Effector memory CD4-positive, alpha-beta T cell (primary cell): Measurements from ENCODE around the gene KMT2A.
"Not testable (repeated sequence)": the region's sequence is repeated elsewhere in the genome, so short reads cannot be mapped to it uniquely, and the experiment has no call there.

ENCODE experiments used
- DNase-seq, 3 donors: peaks; one replicate each; pipeline ENCODE4 v3.0.0-alpha.2; 2020
- H3K27ac ChIP-seq: 2 replicates; pipeline ENCODE4 v1.7.0; 2013; ENCODE audit warnings: mild to moderate bottlenecking, low read length, moderate library complexity; ENCODE audit not compliant: insufficient read depth, poor library complexity, severe bottlenecking
- H3K27me3 ChIP-seq: replicated peaks from 2 replicates; pipeline ENCODE4 v1.7.0; 2013; ENCODE audit warnings: mild to moderate bottlenecking, low read length; ENCODE audit not compliant: insufficient read depth, control insufficient read depth, poor library complexity, severe bottlenecking
- H3K36me3 ChIP-seq: 2 replicates; pipeline ENCODE4 v1.7.0; 2013; ENCODE audit warnings: mild to moderate bottlenecking, low read length, moderate library complexity; ENCODE audit not compliant: control insufficient read depth, insufficient read depth
- H3K4me1 ChIP-seq: 2 replicates; pipeline ENCODE4 v1.7.0; 2013; ENCODE audit warnings: low read length, mild to moderate bottlenecking; ENCODE audit not compliant: control insufficient read depth, insufficient read depth, poor library complexity, severe bottlenecking
- H3K4me3 ChIP-seq: 2 replicates; pipeline ENCODE4 v1.7.0; 2013; ENCODE audit warnings: low read length, low read depth, mild to moderate bottlenecking; ENCODE audit not compliant: insufficient read depth, poor library complexity, severe bottlenecking
- H3K9me3 ChIP-seq: 2 replicates; pipeline ENCODE4 v1.7.0; 2013; ENCODE audit warnings: mild to moderate bottlenecking, low read length, moderate library complexity; ENCODE audit not compliant: control insufficient read depth

The KMT2A gene

GRCh38 chr11:118443590-118444218 is 7.4 kb downstream of the KMT2A start:
- Histone ChIP-seq H3K4me1 (peaks cover 37% of the 10 kb centered on the region), H3K9me3 (no peaks in the 10 kb centered on the region), H3K27me3 (no peaks in the 10 kb centered on the region), H3K4me3 (no peak overlapping the region), H3K27ac (peak overlapping the region; percentile 7), H3K36me3 (peaks cover 6% of the 10 kb centered on the region)
- DNase-seq, result no peak

- Histone ChIP-seq H3K4me1 (peaks cover 11% of the 10 kb centered on the region), H3K4me3 (no peak overlapping the region), H3K27me3 (no peaks in the 10 kb centered on the region), H3K36me3 (peaks cover 10% of the 10 kb centered on the region), H3K9me3 (no peaks in the 10 kb centered on the region), H3K27ac (no peak overlapping the region)
- DNase-seq, result no peak
Measured at GRCh38 chr11:118447423-118447822, 11.1 kb downstream of the KMT2A start.

GRCh38 chr11:118448294-118448693 is 12.0 kb downstream of the KMT2A start:
- Histone ChIP-seq H3K4me1 (peaks cover 2% of the 10 kb centered on the region), H3K4me3 (no peak overlapping the region), H3K36me3 (peaks cover 10% of the 10 kb centered on the region), H3K27ac (no peak overlapping the region), H3K9me3 (no peaks in the 10 kb centered on the region), H3K27me3 (no peaks in the 10 kb centered on the region)
- no peak for DNase-seq

GRCh38 chr11:118449316-118449918 is 13.1 kb downstream of the KMT2A start:
- no peak for DNase-seq
- peaks cover 10% of the 10 kb centered on the region for H3K36me3 ChIP-seq
- no peaks in the 10 kb centered on the region for H3K27me3 ChIP-seq
- no peak overlapping the region for H3K27ac ChIP-seq
- no peak overlapping the region for H3K4me3 ChIP-seq
- H3K9me3 ChIP-seq, result no peaks in the 10 kb centered on the region
- H3K4me1 ChIP-seq, result no peaks in the 10 kb centered on the region

- no peak for DNase-seq
- H3K4me1 ChIP-seq, result no peaks in the 10 kb centered on the region
- H3K4me3 ChIP-seq, result no peak overlapping the region
- H3K9me3 ChIP-seq, result no peaks in the 10 kb centered on the region
- no peaks in the 10 kb centered on the region for H3K27me3 ChIP-seq
- H3K27ac ChIP-seq, result no peak overlapping the region
- H3K36me3 ChIP-seq, result peaks cover 10% of the 10 kb centered on the region
Measured at GRCh38 chr11:118450451-118450850, 14.2 kb downstream of the KMT2A start.

GRCh38 chr11:118462178-118462577 is 25.9 kb downstream of the KMT2A start:
- no peak overlapping the region for H3K27ac ChIP-seq
- H3K4me1 ChIP-seq, result no peaks in the 10 kb centered on the region
- no peaks in the 10 kb centered on the region for H3K36me3 ChIP-seq
- no peaks in the 10 kb centered on the region for H3K9me3 ChIP-seq
- H3K27me3 ChIP-seq, result no peaks in the 10 kb centered on the region
- no peak overlapping the region for H3K4me3 ChIP-seq
- DNase-seq, result no peak

GRCh38 chr11:118468968-118469367 is 32.7 kb downstream of the KMT2A start:
- H3K36me3 ChIP-seq, result peaks cover 23% of the 10 kb centered on the region
- H3K27me3 ChIP-seq, H3K4me3 ChIP-seq, H3K9me3 ChIP-seq, H3K4me1 ChIP-seq, H3K27ac ChIP-seq, DNase-seq: not testable (repeated sequence)

GRCh38 chr11:118471030-118471429 is 34.7 kb downstream of the KMT2A start:
- no peaks in the 10 kb centered on the region for H3K27me3 ChIP-seq
- H3K36me3 ChIP-seq, result peaks cover 33% of the 10 kb centered on the region
- no peak for DNase-seq
- H3K27ac ChIP-seq, result no peak overlapping the region
- H3K4me3 ChIP-seq, result no peak overlapping the region
- H3K4me1 ChIP-seq, result no peaks in the 10 kb centered on the region
- H3K9me3 ChIP-seq, result no peaks in the 10 kb centered on the region

- Histone ChIP-seq H3K9me3 (no peaks in the 10 kb centered on the region), H3K27ac (no peak overlapping the region), H3K27me3 (no peaks in the 10 kb centered on the region), H3K36me3 (peaks cover 57% of the 10 kb centered on the region), H3K4me3 (no peak overlapping the region), H3K4me1 (no peaks in the 10 kb centered on the region)
- no peak for DNase-seq
Measured at GRCh38 chr11:118473537-118473936, 37.2 kb downstream of the KMT2A start.

- H3K4me1 ChIP-seq, result no peaks in the 10 kb centered on the region
- H3K36me3 ChIP-seq, result peaks cover 83% of the 10 kb centered on the region
- H3K27ac ChIP-seq, result no peak overlapping the region
- no peaks in the 10 kb centered on the region for H3K27me3 ChIP-seq
- DNase-seq, result no peak
- H3K4me3 ChIP-seq, result no peak overlapping the region
- H3K9me3 ChIP-seq, result no peaks in the 10 kb centered on the region
Measured at GRCh38 chr11:118476676-118477075, 40.4 kb downstream of the KMT2A start.
